Measurements from ENCODE around the gene RPL38.
"Not testable (repeated sequence)": the region's sequence is repeated elsewhere in the genome, so short reads cannot be mapped to it uniquely, and the experiment has no call there.

GRCh38 chr17:74188687-74189086, 14.8 kb upstream of the RPL38 start:
- not testable (repeated sequence) for TF ChIP-seq CTCF, EP300, POLR2AphosphoS5 (IDR thresholded peaks at IDR 0.05)

Measured in suprapubic skin (tissue), 4 donors.